ENCODE data around the gene PRKG1. TPM values are rescaled to one million over a fixed set of nuclear protein-coding genes. Genes with fewer than 3 reads are reported as not detected.
"Not testable (repeated sequence)": the region's sequence is repeated elsewhere in the genome, so short reads cannot be mapped to it uniquely, and the experiment has no call there.

Gene PRKG1
- total RNA-seq, 1 experiment from 2014 or later, result not detected

DNA sequence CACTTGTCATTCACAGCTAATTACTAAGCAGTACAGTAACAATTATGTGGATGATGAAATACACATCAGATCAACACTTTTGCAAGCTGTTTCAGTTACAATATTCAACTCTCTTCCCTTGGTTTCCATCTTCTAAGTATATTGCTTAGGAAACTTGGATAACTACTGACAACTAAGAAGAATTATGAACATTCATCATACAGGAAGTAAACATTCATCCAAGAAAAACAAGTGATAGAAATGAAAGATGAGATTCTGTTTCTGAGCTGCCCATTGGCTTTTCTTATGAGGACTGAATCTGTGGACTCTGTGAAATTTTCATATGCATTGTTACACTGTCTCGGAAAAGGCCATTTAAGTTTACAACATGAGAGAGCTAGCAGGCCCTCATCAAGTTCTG is 240.2 kb downstream of the PRKG1 start:
- DNase-seq (ENCODE audit: low read depth in 1 of 2, low spot score in 2 of 2), result no peak
- H3K4me3 ChIP-seq, result no peak overlapping the region
- H3K9me3 ChIP-seq (replicated peaks), result no peaks in the 10 kb centered on the region
- no peak overlapping the region for H3K27ac ChIP-seq
- no peaks in the 10 kb centered on the region for H3K27me3 ChIP-seq (replicated peaks)
- H3K4me1 ChIP-seq (replicated peaks), result no peaks in the 10 kb centered on the region
- no peaks in the 10 kb centered on the region for H3K36me3 ChIP-seq

DNA sequence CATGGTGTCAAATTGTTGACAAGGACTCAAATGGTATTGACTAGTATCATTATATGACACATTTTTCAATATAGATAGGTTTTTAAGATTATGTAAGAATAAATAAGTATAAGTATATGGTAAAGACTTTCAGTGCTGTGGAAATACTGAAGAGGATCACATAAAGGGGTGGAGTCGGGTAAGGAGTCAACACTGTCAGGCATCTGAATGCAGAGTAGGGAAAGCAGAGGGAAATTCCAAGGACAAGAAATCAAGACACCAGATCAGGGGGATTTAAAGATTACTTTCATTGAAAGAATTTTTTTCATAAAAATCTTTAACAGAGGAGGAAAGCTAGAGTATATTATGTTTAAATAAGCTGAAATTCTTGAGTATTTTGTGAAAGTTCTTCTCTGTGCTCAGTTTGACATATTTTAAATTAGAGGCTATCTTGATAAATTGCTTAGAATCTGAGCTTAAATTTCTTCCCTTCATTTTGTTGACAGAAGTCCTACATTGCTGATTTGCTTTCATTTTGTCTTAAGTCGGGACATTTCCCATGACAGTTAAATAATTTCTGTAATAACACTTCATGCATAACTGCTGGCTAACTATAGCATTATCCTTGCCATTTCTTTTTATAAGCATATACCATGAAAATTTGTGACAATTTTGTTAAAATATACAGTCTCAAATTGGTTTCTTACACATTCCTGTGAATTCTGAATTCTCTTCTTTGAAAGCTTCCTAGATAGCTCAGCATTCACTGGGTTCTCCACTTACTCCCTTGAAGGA is 244.3 kb downstream of the PRKG1 start:
- Histone ChIP-seq H3K4me1 (replicated peaks) (no peaks in the 10 kb centered on the region), H3K36me3 (no peaks in the 10 kb centered on the region), H3K27ac (no peak overlapping the region), H3K4me3 (no peak overlapping the region), H3K9me3 (replicated peaks) (no peaks in the 10 kb centered on the region), H3K27me3 (replicated peaks) (no peaks in the 10 kb centered on the region)
- no peak for DNase-seq (ENCODE audit: low read depth in 1 of 2, low spot score in 2 of 2)

DNA sequence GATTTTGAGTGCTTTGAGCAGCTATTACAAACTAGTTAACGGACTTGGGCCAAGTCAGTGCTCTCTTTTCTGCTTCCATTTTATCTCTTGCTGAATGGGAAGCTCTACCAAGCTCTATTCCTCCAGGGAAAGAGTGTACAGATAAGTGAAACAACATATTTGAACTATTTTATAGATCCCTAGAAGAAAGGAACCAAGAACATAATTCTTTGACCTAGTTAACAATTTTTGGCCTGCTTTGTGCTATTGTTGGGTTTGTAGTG is 244.8 kb downstream of the PRKG1 start:
- no peaks in the 10 kb centered on the region for H3K27me3 ChIP-seq (replicated peaks)
- H3K4me3 ChIP-seq, result no peak overlapping the region
- no peaks in the 10 kb centered on the region for H3K36me3 ChIP-seq
- H3K27ac ChIP-seq, result no peak overlapping the region
- H3K4me1 ChIP-seq (replicated peaks), result no peaks in the 10 kb centered on the region
- no peaks in the 10 kb centered on the region for H3K9me3 ChIP-seq (replicated peaks)
- DNase-seq (ENCODE audit: low read depth in 1 of 2, low spot score in 2 of 2), result no peak

DNA sequence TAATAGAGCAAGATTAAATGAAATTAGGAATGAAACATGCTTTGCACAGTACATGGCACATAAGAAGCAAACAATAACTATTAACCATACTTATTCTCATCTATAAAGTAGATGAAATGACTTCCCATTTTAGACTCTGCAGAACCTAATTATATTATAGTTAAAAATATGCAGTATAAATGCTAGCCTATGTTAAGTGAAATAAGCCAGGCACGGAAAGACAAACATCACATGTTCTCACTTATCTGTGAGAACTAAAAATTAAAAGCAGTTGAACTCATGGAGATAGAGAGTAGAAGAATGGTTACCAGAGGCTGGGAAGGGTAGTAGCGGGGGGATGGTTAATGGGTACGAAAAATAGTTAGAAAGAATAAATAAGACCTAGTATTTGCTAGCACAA is 247.0 kb downstream of the PRKG1 start:
- H3K4me1 ChIP-seq (replicated peaks), result no peaks in the 10 kb centered on the region
- H3K27me3 ChIP-seq (replicated peaks), result no peaks in the 10 kb centered on the region
- H3K27ac ChIP-seq, result no peak overlapping the region
- DNase-seq (ENCODE audit: low read depth in 1 of 2, low spot score in 2 of 2), result no peak
- no peaks in the 10 kb centered on the region for H3K36me3 ChIP-seq
- no peaks in the 10 kb centered on the region for H3K9me3 ChIP-seq (replicated peaks)
- H3K4me3 ChIP-seq, result no peak overlapping the region

DNA sequence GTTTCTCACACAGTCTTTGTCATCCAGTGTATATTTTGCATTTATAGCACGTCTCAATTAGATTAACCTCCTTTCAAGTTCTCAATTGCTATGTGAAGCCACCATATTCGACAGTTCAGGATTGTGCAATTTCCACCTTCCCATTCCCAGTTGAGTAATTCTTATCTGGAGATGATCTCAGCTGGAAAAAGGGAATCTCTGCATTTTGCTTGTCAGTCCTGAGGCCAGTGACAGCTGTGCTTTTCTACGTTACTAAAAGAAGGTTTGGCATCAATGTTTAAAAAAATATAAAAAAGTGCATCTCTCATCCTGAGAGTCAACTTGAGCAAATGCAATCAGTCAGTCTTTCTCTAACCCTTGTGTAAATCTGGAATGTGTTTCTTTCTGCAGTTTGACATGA is 247.7 kb downstream of the PRKG1 start:
- Histone ChIP-seq H3K27ac (no peak overlapping the region), H3K4me3 (no peak overlapping the region), H3K9me3 (replicated peaks) (no peaks in the 10 kb centered on the region), H3K36me3 (no peaks in the 10 kb centered on the region), H3K27me3 (replicated peaks) (no peaks in the 10 kb centered on the region), H3K4me1 (replicated peaks) (no peaks in the 10 kb centered on the region)
- DNase-seq (ENCODE audit: low read depth in 1 of 2, low spot score in 2 of 2), result no peak

DNA sequence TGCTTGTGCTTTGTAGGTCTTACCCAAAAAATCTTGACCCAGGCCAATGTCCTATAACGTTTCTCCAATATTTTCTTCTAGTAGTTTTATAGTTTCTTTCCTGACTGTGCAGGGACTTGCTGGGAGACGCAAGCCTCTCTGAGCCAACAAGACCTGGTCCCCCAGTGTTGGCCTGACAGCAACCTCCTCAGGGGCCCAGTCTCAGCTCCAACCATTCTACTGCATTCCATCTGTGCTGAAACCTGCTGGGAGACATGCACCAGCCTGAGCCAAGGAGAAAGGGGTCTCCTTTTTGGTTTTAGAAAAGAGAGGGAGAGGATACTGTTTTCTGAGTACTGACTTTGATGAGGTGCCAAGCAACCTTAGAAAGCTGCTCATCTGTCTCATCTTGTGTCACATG is 251.4 kb downstream of the PRKG1 start:
- no peak overlapping the region for H3K4me3 ChIP-seq
- no peaks in the 10 kb centered on the region for H3K9me3 ChIP-seq (replicated peaks)
- no peak for DNase-seq (ENCODE audit: low read depth in 1 of 2, low spot score in 2 of 2)
- H3K27me3 ChIP-seq (replicated peaks), result no peaks in the 10 kb centered on the region
- no peaks in the 10 kb centered on the region for H3K36me3 ChIP-seq
- no peak overlapping the region for H3K27ac ChIP-seq
- H3K4me1 ChIP-seq (replicated peaks), result no peaks in the 10 kb centered on the region

DNA sequence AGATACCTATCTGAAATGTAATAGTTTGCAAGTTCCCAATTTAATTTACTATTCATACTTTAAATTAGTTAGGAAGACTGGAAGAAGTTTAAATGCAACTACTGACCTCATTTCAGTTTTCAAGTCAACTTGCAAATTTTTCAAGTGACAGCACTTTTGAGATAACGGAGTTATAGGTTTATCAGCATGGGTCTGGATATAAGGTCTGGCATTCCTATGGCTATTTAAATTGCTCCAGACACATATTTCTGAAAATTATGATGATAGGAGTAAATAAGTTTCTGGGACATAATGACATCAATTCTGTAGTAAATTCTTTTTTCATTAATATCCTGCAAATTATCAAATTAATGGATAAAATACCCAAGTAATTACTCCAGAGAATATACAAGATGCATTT is 251.9 kb downstream of the PRKG1 start:
- Histone ChIP-seq H3K9me3 (replicated peaks) (no peaks in the 10 kb centered on the region), H3K36me3 (no peaks in the 10 kb centered on the region), H3K4me3 (no peak overlapping the region), H3K4me1 (replicated peaks) (no peaks in the 10 kb centered on the region), H3K27ac (no peak overlapping the region), H3K27me3 (replicated peaks) (no peaks in the 10 kb centered on the region)
- no peak for DNase-seq (ENCODE audit: low read depth in 1 of 2, low spot score in 2 of 2)

DNA sequence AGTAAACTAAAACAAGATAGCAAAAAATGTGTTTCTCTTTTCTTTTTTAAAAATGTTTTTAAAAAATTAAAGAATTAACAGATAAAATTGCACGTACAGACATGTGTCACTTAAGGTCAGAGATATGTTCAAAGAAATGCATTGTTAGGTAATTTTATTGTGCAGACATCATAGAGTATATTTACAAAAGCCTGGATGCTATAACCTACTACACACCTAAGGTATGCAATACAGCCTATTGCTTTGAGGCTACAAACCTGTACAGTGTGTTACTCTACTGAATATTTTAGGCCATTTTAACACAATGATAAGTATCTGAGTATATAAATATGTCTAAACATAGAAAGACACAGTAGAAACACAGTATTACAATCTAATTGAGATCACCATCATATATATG is 253.1 kb downstream of the PRKG1 start:
- Histone ChIP-seq H3K27me3 (replicated peaks) (no peaks in the 10 kb centered on the region), H3K4me3 (no peak overlapping the region), H3K9me3 (replicated peaks) (no peaks in the 10 kb centered on the region), H3K4me1 (replicated peaks) (no peaks in the 10 kb centered on the region), H3K36me3 (no peaks in the 10 kb centered on the region), H3K27ac (no peak overlapping the region)
- no peak for DNase-seq (ENCODE audit: low read depth in 1 of 2, low spot score in 2 of 2)

DNA sequence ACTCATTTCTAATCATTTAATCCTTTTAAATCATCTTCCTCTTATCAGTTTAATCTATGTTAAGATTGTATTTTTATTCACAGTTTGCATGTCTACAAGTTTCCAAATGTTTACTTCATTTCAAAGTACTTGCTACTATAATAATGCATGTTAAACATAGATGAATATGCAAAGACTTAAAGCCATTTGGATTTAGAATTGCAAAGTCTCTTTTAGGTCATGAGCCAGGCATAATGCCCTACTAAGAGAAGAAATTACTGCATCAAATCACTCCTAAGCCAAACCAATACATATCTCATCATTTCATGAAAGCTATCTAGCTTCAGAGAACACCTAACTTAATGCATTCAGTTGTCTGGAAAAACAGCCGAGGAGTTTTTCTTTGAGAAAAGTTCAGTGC is 266.1 kb downstream of the PRKG1 start:
- Histone ChIP-seq H3K4me1 (replicated peaks) (no peaks in the 10 kb centered on the region), H3K4me3 (no peak overlapping the region), H3K36me3 (no peaks in the 10 kb centered on the region), H3K27me3 (replicated peaks) (no peaks in the 10 kb centered on the region), H3K9me3 (replicated peaks) (no peaks in the 10 kb centered on the region), H3K27ac (no peak overlapping the region)
- no peak for DNase-seq (ENCODE audit: low read depth in 1 of 2, low spot score in 2 of 2)

DNA sequence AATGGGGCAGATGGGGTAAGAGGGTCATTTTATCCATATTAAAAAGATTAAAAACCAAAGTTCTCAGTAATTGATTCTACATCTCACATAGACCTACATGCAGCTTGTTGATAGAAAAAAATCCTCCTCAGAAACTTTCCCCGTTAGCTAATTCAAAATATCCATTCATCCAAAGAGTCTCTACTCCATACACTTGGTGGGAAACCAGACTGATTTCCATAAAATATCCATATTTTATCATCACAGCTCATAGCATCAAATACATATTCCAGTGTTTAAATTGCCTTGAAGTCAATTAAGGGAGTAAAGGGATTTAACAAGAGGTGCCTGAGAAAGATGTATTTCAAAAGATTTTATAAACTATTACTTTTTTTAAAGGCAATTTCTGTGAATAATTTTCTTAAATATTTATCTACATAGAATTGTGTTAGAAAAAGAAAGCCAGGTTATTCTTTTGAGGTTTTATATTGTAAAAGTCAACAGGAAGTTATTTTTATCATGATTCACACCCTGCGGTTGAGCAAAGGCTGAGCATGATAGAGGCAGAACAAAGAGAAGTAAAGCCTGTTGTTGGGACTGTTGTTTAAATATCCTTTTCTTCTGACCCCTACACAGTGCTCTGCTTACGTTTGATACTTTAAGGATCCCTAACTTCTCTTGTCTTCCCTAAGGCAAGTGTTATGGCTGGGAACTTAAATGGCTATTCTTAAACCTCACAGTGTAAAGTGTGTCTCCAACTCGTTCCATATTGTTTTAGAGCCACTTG is 266.7 kb downstream of the PRKG1 start:
- Histone ChIP-seq H3K4me1 (replicated peaks) (no peaks in the 10 kb centered on the region), H3K27me3 (replicated peaks) (no peaks in the 10 kb centered on the region), H3K9me3 (replicated peaks) (no peaks in the 10 kb centered on the region), H3K4me3 (no peak overlapping the region), H3K27ac (no peak overlapping the region), H3K36me3 (no peaks in the 10 kb centered on the region)
- no peak for DNase-seq (ENCODE audit: low read depth in 1 of 2, low spot score in 2 of 2)

DNA sequence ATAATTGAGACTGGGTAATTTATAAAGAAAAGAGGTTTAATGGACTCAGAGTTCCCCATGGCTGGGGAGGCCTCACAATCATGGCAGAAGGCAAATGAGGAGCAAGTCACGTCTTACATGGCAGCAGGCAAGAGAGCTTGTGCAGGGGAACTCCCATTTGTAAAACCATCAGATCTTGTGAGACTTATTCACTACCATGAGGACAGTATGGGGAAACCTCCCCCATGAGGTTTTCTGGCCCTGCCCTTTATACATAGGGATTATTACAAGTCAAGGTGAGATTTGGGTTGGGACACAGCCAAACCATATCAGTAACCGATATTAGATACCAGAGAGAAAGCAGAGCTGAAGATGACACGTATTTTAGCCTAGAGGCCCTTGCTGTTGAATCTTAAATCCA is 267.5 kb downstream of the PRKG1 start:
- H3K36me3 ChIP-seq; H3K4me3 ChIP-seq; H3K27ac ChIP-seq; H3K9me3 ChIP-seq (replicated peaks); H3K4me1 ChIP-seq (replicated peaks); DNase-seq (ENCODE audit: low read depth in 1 of 2, low spot score in 2 of 2); H3K27me3 ChIP-seq (replicated peaks): not testable (repeated sequence)

DNA sequence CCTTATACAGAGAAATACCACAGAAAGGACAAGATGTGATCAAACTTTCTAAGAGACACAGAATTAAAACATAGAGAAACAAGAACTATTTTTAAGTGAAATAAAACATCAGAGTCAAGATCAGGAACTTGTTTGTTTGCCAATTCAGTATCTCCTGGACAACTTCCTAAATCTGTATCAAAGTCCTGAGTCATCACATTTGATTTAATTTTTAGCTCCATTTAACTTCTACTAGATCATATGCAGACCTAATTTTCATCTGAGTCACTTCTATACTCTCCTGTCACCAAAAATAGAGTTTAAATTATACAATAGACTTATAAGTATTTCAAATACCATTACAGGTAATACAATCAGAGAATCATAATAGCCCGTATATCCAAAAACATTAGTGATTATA is 268.1 kb downstream of the PRKG1 start:
- H3K4me3 ChIP-seq, result no peak overlapping the region
- H3K9me3 ChIP-seq (replicated peaks), result no peaks in the 10 kb centered on the region
- no peak for DNase-seq (ENCODE audit: low read depth in 1 of 2, low spot score in 2 of 2)

DNA sequence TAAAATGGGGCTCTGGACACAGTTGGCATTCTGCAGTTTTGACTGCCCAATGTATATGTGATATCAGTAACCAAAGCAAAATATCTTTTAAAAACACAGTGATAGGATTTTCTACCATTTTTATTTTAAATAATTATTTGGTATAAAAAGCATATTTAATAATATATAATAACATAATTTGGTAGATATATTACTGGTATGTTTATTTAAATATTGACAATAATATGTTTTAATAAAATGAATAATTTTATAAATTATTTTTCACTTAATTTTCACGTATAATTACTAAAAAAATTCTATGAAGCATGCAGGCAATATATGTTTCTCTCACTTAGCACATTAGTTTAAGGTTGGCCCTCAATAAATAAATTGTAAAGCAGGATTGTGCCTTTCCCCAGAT is 269.1 kb downstream of the PRKG1 start:
- H3K9me3 ChIP-seq (replicated peaks), result no peaks in the 10 kb centered on the region
- no peaks in the 10 kb centered on the region for H3K36me3 ChIP-seq
- no peak for DNase-seq (ENCODE audit: low read depth in 1 of 2, low spot score in 2 of 2)
- H3K4me3 ChIP-seq, result no peak overlapping the region
- H3K27ac ChIP-seq, result no peak overlapping the region
- H3K27me3 ChIP-seq (replicated peaks), result no peaks in the 10 kb centered on the region
- no peaks in the 10 kb centered on the region for H3K4me1 ChIP-seq (replicated peaks)

More for the DNA sequence above, 268.1 kb downstream of the PRKG1 start:
- H3K27ac ChIP-seq, result no peak overlapping the region
- H3K36me3 ChIP-seq, result no peaks in the 10 kb centered on the region
- H3K27me3 ChIP-seq (replicated peaks), result no peaks in the 10 kb centered on the region
- H3K4me1 ChIP-seq (replicated peaks), result no peaks in the 10 kb centered on the region

DNA sequence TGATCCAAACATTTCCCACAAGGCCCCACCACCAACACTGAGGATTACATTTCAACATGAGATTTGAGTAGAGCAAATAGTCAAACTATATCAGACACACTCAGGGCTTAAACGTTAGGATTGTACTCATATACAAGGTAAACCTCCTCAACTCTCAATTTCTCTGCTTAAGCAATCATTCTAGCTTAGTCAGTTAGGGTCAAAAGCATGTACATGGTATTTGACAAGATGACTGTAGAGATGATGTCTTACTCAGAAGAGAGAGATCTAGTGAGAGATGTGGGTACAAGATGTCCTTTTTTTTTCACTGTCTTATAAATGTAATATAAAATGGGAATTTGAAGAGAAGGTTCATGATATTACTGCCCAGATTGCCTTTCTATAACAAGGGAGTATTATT is 270.1 kb downstream of the PRKG1 start:
- Histone ChIP-seq H3K27me3 (replicated peaks) (no peaks in the 10 kb centered on the region), H3K9me3 (replicated peaks) (no peaks in the 10 kb centered on the region), H3K4me1 (replicated peaks) (no peaks in the 10 kb centered on the region), H3K27ac (no peak overlapping the region), H3K36me3 (no peaks in the 10 kb centered on the region), H3K4me3 (no peak overlapping the region)
- DNase-seq (ENCODE audit: low read depth in 1 of 2, low spot score in 2 of 2), result no peak

DNA sequence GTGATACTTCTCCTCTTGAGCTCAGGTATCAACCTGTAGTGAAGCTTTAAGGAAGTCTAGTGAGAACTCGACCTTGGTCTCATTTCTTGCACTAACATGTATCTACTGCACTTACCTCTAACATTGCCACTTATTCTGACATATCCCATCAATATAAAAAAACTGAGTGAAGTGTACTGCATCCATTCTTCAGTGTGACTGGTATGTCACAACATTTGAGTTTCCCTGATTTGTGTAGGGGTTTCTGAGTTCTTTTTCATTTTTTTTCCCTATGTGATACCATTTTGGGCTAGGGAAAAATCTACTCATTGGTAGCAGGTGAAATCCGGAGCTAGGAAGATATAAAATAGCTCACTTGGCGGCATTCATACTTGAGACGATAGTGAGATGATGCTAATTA is 274.3 kb downstream of the PRKG1 start:
- no peaks in the 10 kb centered on the region for H3K4me1 ChIP-seq (replicated peaks)
- no peak overlapping the region for H3K27ac ChIP-seq
- H3K27me3 ChIP-seq (replicated peaks), result no peaks in the 10 kb centered on the region
- H3K4me3 ChIP-seq, result no peak overlapping the region
- DNase-seq (ENCODE audit: low read depth in 1 of 2, low spot score in 2 of 2), result no peak
- H3K36me3 ChIP-seq, result no peaks in the 10 kb centered on the region
- no peaks in the 10 kb centered on the region for H3K9me3 ChIP-seq (replicated peaks)
